NCI-H774 (cell line): Measurements from ENCODE around the gene LILRB4.
"Not testable (repeated sequence)": the region's sequence is repeated elsewhere in the genome, so short reads cannot be mapped to it uniquely, and the experiment has no call there.

ENCODE experiments used
- DNase-seq: peaks from one replicate; lab custom pipeline; 2025; lab: John Stamatoyannopoulos, UW

Gene LILRB4

GRCh38 chr19:54650108-54650655 lies 12.6 kb upstream of the LILRB4 start:
- DNase-seq: no peak

GRCh38 chr19:54653181-54653809 lies 9.5 kb upstream of the LILRB4 start:
- DNase-seq: peak; percentile 2

- DNase-seq: no peak
Measured at GRCh38 chr19:54654447-54655321, 8.1 kb upstream of the LILRB4 start.

GRCh38 chr19:54659300-54659699 lies 3.5 kb upstream of the LILRB4 start:
- no peak for DNase-seq

- no peak for DNase-seq
Measured at GRCh38 chr19:54660306-54660705, 2.5 kb upstream of the LILRB4 start.

- DNase-seq: no peak
Measured at GRCh38 chr19:54660964-54661363, 1.8 kb upstream of the LILRB4 start.

- no peak for DNase-seq
Measured at GRCh38 chr19:54661846-54662481, 821 bp upstream of the LILRB4 start.

GRCh38 chr19:54665530-54665929 lies 2.7 kb downstream of the LILRB4 start:
- no peak for DNase-seq

GRCh38 chr19:54667217-54667616 lies 4.4 kb downstream of the LILRB4 start:
- no peak for DNase-seq

- no peak for DNase-seq
Measured at GRCh38 chr19:54668353-54668752, 5.6 kb downstream of the LILRB4 start.

GRCh38 chr19:54670576-54671357 lies 8.0 kb downstream of the LILRB4 start:
- DNase-seq: no peak

GRCh38 chr19:54673222-54673621 lies 10.4 kb downstream of the LILRB4 start:
- DNase-seq: no peak

GRCh38 chr19:54674021-54674617 lies 11.3 kb downstream of the LILRB4 start:
- peak; percentile 17 for DNase-seq

- not testable (repeated sequence) for DNase-seq
Measured at GRCh38 chr19:54676210-54676834, 13.5 kb downstream of the LILRB4 start.

GRCh38 chr19:54677217-54677616 lies 14.4 kb downstream of the LILRB4 start:
- DNase-seq: no peak

- DNase-seq: not testable (repeated sequence)
Measured at GRCh38 chr19:54681596-54681995, 18.8 kb downstream of the LILRB4 start.

GRCh38 chr19:54682306-54682856 lies 19.6 kb downstream of the LILRB4 start:
- DNase-seq: no peak

- no peak for DNase-seq
Measured at GRCh38 chr19:54684527-54684926, 21.7 kb downstream of the LILRB4 start.

- DNase-seq: no peak
Measured at GRCh38 chr19:54691582-54692297, 29.0 kb downstream of the LILRB4 start.

- no peak for DNase-seq
Measured at GRCh38 chr19:54692298-54692615, 29.5 kb downstream of the LILRB4 start.
